Coronary artery (tissue), 2 donors: Measurements from ENCODE around the gene LRRC38.
"Not testable (repeated sequence)": the region's sequence is repeated elsewhere in the genome, so short reads cannot be mapped to it uniquely, and the experiment has no call there.

Source experiments
- DNase-seq: peaks from one replicate; pipeline ENCODE4 v3.0.0-alpha.2; 2017; ENCODE audit warnings: low spot score
- H3K27ac ChIP-seq, 2 donors: fragments of 200-600 bp; sonication (generic); one replicate each; pipeline ENCODE4 v1.5.1; 2016 to 2019
- H3K4me3 ChIP-seq: fragments of 200-600 bp; sonication (generic); 2 replicates; pipeline ENCODE4 v1.5.1; 2016; ENCODE audit warnings: mild to moderate bottlenecking, moderate library complexity
- TF ChIP-seq, protein P1 (sequence below): fragments of 200-600 bp; sonication (generic); IDR thresholded peaks from one replicate; pipeline ENCODE4 v1.5.1; 2019; ENCODE audit warnings: antibody characterized with exemption

LRRC38 gene, protein sequence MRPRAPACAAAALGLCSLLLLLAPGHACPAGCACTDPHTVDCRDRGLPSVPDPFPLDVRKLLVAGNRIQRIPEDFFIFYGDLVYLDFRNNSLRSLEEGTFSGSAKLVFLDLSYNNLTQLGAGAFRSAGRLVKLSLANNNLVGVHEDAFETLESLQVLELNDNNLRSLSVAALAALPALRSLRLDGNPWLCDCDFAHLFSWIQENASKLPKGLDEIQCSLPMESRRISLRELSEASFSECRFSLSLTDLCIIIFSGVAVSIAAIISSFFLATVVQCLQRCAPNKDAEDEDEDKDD

DNA sequence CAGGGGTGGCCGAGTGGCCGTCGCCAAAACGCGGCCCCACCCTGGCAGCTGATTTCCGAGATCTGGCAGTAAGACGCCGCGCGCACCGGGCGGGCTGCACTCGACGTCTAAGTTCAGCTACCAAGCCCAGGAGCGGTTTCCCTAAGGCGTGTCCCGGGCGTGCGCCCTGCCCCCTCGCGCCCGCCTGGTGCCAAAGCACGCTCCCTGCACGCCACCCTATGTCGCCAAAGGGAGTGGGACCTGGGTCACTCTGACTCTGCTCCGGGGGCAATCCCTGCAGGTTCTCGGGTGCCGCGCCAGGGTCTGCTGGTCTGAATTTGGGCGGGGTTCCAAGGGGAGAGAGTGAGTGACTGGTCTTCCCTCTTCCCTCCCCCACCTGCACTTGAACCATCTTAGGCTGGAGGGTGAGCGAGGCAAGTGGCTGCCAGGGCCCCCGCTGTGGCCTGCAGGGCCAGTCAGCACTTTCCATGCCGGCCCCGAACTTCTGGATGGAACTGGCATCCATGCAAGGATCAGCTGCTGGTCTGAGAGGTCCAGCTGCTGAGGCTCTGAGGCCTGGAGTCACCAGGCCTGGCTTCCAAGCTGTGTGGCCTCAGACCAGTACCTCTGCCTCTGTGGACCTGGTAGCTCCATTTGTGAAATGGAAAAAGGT, at the start of gene LRRC38:
TSS of gene LRRC38 (minus strand) at position 109 of the 652 bp plus-strand sequence. CDS start 410 bp downstream, outside the sequence.
- TF ChIP-seq, protein P1, sequence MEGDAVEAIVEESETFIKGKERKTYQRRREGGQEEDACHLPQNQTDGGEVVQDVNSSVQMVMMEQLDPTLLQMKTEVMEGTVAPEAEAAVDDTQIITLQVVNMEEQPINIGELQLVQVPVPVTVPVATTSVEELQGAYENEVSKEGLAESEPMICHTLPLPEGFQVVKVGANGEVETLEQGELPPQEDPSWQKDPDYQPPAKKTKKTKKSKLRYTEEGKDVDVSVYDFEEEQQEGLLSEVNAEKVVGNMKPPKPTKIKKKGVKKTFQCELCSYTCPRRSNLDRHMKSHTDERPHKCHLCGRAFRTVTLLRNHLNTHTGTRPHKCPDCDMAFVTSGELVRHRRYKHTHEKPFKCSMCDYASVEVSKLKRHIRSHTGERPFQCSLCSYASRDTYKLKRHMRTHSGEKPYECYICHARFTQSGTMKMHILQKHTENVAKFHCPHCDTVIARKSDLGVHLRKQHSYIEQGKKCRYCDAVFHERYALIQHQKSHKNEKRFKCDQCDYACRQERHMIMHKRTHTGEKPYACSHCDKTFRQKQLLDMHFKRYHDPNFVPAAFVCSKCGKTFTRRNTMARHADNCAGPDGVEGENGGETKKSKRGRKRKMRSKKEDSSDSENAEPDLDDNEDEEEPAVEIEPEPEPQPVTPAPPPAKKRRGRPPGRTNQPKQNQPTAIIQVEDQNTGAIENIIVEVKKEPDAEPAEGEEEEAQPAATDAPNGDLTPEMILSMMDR: no peak
- no peak for DNase-seq
- Histone ChIP-seq H3K4me3 (peak within 1 kb of the TSS; percentile 7), H3K27ac (no peak within 1 kb of the TSS)

DNA sequence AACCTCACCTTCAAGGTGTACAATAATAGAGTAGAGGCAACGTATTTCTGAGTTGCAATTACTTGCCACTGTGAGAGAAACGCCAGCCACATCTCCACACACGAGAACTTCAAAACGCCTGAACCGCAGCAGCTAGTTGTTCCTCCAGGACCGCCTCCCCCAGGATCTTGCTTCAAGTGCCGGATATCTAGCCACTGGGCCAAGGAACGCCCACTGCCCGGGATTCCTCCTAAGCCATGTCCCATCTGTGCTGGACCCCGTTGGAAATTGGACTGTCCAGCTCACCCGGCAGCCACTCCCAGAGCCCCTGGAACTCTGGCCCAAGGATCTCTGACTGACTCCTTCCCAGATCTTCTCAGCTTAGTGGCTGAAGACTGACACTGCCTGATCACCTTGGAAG, 49.2 kb upstream of the LRRC38 start:
- not testable (repeated sequence) for H3K27ac ChIP-seq, DNase-seq, H3K4me3 ChIP-seq

DNA sequence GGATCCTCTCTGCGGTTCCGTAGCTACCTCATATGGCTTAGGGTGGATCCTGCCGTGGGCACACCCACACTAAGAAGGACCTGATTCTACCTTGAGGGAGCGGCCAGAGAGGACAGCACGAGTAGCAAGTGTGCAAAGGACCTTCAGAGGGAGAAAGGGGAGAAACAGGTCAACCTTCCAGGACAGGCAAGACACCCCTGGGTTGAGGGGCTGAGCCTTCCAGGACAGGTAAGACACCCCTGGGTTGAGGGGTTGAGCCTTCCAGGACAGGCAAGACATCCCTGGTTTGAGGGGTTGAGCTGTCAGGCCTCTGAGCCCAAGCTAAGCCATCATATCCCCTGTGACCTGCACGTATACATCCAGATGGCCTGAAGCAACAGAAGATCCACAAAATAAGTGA, 46.7 kb upstream of the LRRC38 start:
- Histone ChIP-seq H3K4me3 (no peak overlapping the region), H3K27ac (no peak overlapping the region)
- TF ChIP-seq, protein P1: no peak
- no peak for DNase-seq

DNA sequence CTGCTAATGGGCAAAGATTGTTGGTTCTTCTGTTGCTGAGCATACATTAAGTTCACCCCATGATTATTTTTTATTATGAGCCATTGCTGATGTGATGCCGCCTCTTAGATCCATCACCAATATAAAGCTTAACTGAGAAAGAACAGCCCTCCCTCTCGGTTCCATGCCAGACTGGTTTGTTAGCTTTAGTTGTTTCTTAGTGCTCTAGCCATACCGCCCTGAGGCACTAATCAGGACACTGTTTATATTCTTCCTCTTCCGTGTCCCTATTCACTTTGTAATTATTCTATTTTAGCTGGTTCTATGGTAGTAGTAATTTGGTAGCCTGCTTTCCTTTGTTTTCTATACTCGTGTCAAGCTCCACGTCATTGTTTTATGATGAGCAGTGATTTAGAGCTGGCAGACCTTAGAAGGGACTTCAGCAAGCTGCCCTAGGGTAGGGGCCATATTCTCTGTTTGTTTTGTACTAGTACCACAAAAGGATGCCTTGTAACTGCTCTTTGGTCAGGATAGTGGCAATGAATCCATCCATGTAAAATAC, 42.5 kb upstream of the LRRC38 start:
- DNase-seq: no peak
- Histone ChIP-seq H3K4me3 (no peak overlapping the region), H3K27ac (no peak overlapping the region)
- TF ChIP-seq, protein P1: no peak

DNA sequence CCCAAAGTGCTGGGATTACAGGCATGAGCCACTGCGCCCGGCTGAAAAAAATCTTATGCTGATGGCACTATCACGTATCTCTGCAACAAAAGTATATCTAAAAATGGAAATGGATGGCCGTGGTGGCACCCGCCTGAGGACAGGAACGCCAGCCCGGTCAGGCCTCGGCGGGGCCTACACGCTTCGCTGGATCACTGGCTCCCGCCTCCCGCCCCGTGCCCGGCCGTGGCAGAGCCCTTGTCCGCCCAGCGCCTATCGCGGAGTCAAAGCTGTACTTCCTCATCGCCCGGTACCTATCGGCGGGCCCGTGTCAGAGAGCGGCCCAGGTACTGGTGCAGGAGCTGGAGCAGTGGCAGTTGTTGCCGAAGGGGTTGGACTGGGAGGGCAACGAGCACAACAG, 41.0 kb upstream of the LRRC38 start:
- DNase-seq: peak; percentile 22

DNA sequence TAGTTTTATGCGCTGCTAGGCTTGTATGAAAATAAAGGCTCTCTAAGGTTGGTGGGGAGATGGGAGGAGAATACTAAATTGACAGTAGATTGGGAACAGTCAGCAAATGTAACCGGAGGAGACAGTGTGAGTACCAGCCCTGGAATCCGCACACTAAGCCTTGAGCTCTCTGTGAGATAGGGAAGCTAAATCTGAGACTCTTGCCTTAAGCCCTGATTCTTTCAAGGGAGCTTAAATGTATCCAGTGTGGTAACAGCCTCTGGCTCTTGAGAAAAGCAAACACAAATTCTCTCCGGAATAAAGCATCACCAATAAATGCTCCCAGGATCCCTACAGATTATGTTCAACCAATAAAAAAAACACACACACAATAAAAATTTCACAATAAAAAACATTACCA, 36.9 kb upstream of the LRRC38 start:
- peak; percentile 3 for DNase-seq
- TF ChIP-seq, protein P1: no peak

More for the DNA sequence above, 41.0 kb upstream of the LRRC38 start:
- TF ChIP-seq, protein P1: no peak
- Histone ChIP-seq H3K4me3 (no peak overlapping the region), H3K27ac (no peak overlapping the region)

DNA sequence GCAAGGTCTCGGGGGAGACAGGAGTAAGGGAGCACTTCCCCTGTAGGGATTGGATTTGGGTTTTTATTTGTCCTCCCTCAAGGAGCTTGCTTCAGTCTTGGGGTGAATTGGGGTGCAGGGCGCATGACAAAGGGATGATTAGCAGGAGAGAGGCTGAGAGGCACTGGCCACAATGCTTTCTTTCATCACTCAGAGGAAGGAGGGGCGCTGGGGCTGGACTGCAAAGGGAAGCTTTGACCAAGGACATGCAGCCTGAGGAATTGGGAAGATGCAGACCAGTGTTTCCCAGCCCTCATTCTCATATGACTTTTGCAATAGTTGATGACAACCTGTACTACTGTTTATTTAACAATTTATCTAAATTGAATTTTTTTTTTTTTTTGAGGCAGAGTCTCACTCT, 35.7 kb upstream of the LRRC38 start:
- peak; percentile 12 for DNase-seq
- no peak overlapping the region for H3K27ac ChIP-seq

More for the DNA sequence above, 36.9 kb upstream of the LRRC38 start:
- H3K4me3 ChIP-seq: no peak overlapping the region
- H3K27ac ChIP-seq: no peak overlapping the region

More for the DNA sequence above, 35.7 kb upstream of the LRRC38 start:
- TF ChIP-seq, protein P1: no peak
- no peak overlapping the region for H3K4me3 ChIP-seq
